Mammary epithelial cell (primary cell): ENCODE measurements around the gene OMP.

ENCODE experiments used
- CTCF ChIP-seq, 2 donors: IDR thresholded peaks in 1 of 2; conservative IDR thresholded peaks in 1 of 2; 2 replicates each; pipeline ENCODE4 v1.5.1; 2011 to 2012; ENCODE audit warnings: inconsistent platforms in 2 of 2, low read length in 2 of 2, mild to moderate bottlenecking in 2 of 2, control low read depth in 1 of 2, low read depth in 1 of 2; ENCODE audit not compliant: insufficient read depth in 1 of 2; ENCODE audit errors: extremely low read depth in 1 of 2
- EZH2 ChIP-seq: IDR thresholded peaks from 2 replicates; pipeline ENCODE4 v1.6.1; 2012; ENCODE audit warnings: low read length, inconsistent platforms, borderline replicate concordance

GRCh38 chr11:77136074-77136473 is 33.4 kb downstream of the OMP start:
- TF ChIP-seq CTCF (conservative IDR thresholded peaks at IDR 0.05 in 1 of 2, IDR thresholded peaks at IDR 0.05 in 1 of 2; ENCODE audit: extremely low read depth in 1 of 2, insufficient read depth in 1 of 2, low read depth in 1 of 2, low read length in 2 of 2) (no peak), EZH2 (no peak)
